ENCODE data around the gene GPR55. TPM values are rescaled to one million over a fixed set of nuclear protein-coding genes. Genes with fewer than 3 reads are reported as not detected.

Gene GPR55
- total RNA-seq, 1 donor from 2014 or later: not detected

GRCh38 chr2:230871361-230872150, 53.5 kb downstream of the GPR55 start:
- peaks cover 59% of the 10 kb centered on the region for H3K4me1 Mint-ChIP-seq
- peaks cover 8% of the 10 kb centered on the region for H3K27me3 Mint-ChIP-seq (ENCODE audit: insufficient read depth, low read depth)
- Histone ChIP-seq H3K4me2 (peak overlapping the region; percentile 19), H4K20me1 (ENCODE audit: low read depth) (peaks cover 59% of the 10 kb centered on the region), H3K27me3 (no peaks in the 10 kb centered on the region), H3F3A (ENCODE audit: low read depth) (peaks cover 30% of the 10 kb centered on the region), H3K27ac (no peak overlapping the region), H3K36me3 (no peaks in the 10 kb centered on the region), H3K79me2 (ENCODE audit: low read depth) (peaks cover 72% of the 10 kb centered on the region), H3K9me3 (ENCODE audit: low read depth) (no peaks in the 10 kb centered on the region), H2AFZ (replicated peaks) (no peak overlapping the region), H3K9ac (no peak overlapping the region), H3K4me3 (no peak overlapping the region), H3K4me1 (peaks cover 48% of the 10 kb centered on the region)
- no peaks in the 10 kb centered on the region for H3K9me3 Mint-ChIP-seq
- TF ChIP-seq CTCF (IDR thresholded peaks at IDR 0.05) (no peak), EZH2 (IDR thresholded peaks at IDR 0.05) (no peak), EZH2phosphoT487 (IDR thresholded peaks at IDR 0.05) (no peak)
- H3K36me3 Mint-ChIP-seq: peaks cover 9% of the 10 kb centered on the region
- H3K4me3 Mint-ChIP-seq: no peak overlapping the region
- peak overlapping the region; percentile 98 for H3K27ac Mint-ChIP-seq
- DNase-seq (ENCODE audit: low spot score): no peak

GRCh38 chr2:230870544-230871360, 54.3 kb downstream of the GPR55 start:
- peak; percentile 53 for DNase-seq (ENCODE audit: low spot score)
- no peaks in the 10 kb centered on the region for H3K9me3 ChIP-seq (ENCODE audit: low read depth)
- TF ChIP-seq EZH2phosphoT487 (IDR thresholded peaks at IDR 0.05): no peak
- no peak for TF ChIP-seq CTCF (IDR thresholded peaks at IDR 0.05)
- TF ChIP-seq EZH2 (IDR thresholded peaks at IDR 0.05): no peak
- no peak overlapping the region for H3K4me3 ChIP-seq
- peaks cover 61% of the 10 kb centered on the region for H3K4me1 Mint-ChIP-seq
- H2AFZ ChIP-seq (replicated peaks): no peak overlapping the region
- H3K4me2 ChIP-seq: peak overlapping the region; percentile 19
- peaks cover 53% of the 10 kb centered on the region for H3K4me1 ChIP-seq
- peak overlapping the region; percentile 73 for H3K4me3 Mint-ChIP-seq
- H3K36me3 ChIP-seq: no peaks in the 10 kb centered on the region
- H3K79me2 ChIP-seq (ENCODE audit: low read depth): peaks cover 80% of the 10 kb centered on the region
- H3K27me3 Mint-ChIP-seq (ENCODE audit: insufficient read depth, low read depth): peaks cover 8% of the 10 kb centered on the region
- H3K27me3 ChIP-seq: no peaks in the 10 kb centered on the region
- peaks cover 59% of the 10 kb centered on the region for H4K20me1 ChIP-seq (ENCODE audit: low read depth)
- peaks cover 38% of the 10 kb centered on the region for H3F3A ChIP-seq (ENCODE audit: low read depth)
- no peak overlapping the region for H3K9ac ChIP-seq
- H3K27ac ChIP-seq: no peak overlapping the region
- peak overlapping the region; percentile 98 for H3K27ac Mint-ChIP-seq
- H3K36me3 Mint-ChIP-seq: peaks cover 9% of the 10 kb centered on the region
- H3K9me3 Mint-ChIP-seq: no peaks in the 10 kb centered on the region

GRCh38 chr2:230869914-230870543, 55.0 kb downstream of the GPR55 start:
- Mint-ChIP-seq H3K4me3 (peak overlapping the region; percentile 70), H3K9me3 (no peaks in the 10 kb centered on the region), H3K27me3 (ENCODE audit: insufficient read depth, low read depth) (peaks cover 6% of the 10 kb centered on the region), H3K27ac (peak overlapping the region; percentile 98), H3K4me1 (peaks cover 61% of the 10 kb centered on the region), H3K36me3 (peaks cover 5% of the 10 kb centered on the region)
- Histone ChIP-seq H3K4me1 (peaks cover 53% of the 10 kb centered on the region), H3K79me2 (ENCODE audit: low read depth) (peaks cover 87% of the 10 kb centered on the region), H3K27ac (no peak overlapping the region), H2AFZ (replicated peaks) (no peak overlapping the region), H4K20me1 (ENCODE audit: low read depth) (peaks cover 59% of the 10 kb centered on the region), H3K36me3 (no peaks in the 10 kb centered on the region), H3K4me2 (peak overlapping the region; percentile 68), H3F3A (ENCODE audit: low read depth) (peaks cover 41% of the 10 kb centered on the region), H3K9ac (no peak overlapping the region), H3K27me3 (no peaks in the 10 kb centered on the region), H3K4me3 (no peak overlapping the region), H3K9me3 (ENCODE audit: low read depth) (no peaks in the 10 kb centered on the region)
- no peak for DNase-seq (ENCODE audit: low spot score)
- TF ChIP-seq EZH2 (IDR thresholded peaks at IDR 0.05) (no peak), EZH2phosphoT487 (IDR thresholded peaks at IDR 0.05) (no peak), CTCF (IDR thresholded peaks at IDR 0.05) (no peak)

All from neural progenitor cell (in vitro differentiated cells).